Endometrium (tissue), 2 donors: Measurements from ENCODE around the gene RASA3.

Experiments used
- FAIRE-seq: peaks from 2 replicates; lab custom pipeline; 2012; peaks lifted over from hg19 to GRCh38; lab: Jason Lieb, UNC
- donor health status: control.
- donor health status: control.

Gene RASA3

DNA sequence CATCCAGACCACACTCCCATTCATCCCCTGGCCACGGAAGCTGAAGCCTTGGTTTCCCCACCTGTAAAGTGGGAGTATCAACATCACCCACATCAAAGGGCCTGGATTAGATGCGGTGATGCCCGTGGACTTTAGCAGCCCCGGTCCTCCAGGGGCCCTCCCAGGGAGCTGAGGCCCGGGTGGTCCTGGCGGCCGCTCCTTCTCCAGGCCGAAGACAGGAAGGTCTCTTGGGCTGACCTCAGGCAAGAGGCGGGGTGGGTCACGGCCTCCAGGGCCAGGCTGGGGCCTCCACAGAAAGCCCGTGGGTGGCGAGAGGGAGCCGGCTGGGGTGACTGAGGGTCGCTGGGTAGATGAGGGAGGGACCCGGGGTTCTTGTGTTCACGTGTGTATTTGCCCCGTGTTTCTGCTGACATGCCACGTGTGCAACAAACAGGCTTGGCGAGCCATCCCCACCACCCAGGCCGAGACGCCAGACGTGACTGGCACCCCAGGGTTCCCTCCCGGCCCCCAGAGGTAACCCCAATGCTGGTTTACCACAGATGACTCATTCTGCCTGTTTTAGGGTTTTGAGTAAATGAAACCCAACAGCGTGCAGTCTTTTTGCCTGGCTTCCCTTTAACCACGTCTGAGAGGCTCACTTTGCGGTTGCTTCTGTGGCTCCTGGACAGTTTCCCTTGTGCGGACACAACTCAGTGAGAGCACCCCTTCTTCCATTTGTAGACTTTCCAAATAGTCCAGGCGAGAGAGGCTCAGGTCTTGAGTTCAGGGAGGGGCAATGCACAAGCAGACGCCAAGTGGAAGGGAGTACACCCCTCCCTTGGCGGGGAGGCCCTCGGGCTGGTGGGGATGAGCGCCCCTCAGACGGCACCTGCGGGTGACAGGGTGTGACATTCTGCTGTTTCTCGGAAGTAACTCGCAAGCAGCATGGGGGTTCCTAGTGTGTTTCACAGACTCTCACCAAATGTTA, 201.5 kb downstream of the RASA3 start:
- FAIRE-seq, result no peak

DNA sequence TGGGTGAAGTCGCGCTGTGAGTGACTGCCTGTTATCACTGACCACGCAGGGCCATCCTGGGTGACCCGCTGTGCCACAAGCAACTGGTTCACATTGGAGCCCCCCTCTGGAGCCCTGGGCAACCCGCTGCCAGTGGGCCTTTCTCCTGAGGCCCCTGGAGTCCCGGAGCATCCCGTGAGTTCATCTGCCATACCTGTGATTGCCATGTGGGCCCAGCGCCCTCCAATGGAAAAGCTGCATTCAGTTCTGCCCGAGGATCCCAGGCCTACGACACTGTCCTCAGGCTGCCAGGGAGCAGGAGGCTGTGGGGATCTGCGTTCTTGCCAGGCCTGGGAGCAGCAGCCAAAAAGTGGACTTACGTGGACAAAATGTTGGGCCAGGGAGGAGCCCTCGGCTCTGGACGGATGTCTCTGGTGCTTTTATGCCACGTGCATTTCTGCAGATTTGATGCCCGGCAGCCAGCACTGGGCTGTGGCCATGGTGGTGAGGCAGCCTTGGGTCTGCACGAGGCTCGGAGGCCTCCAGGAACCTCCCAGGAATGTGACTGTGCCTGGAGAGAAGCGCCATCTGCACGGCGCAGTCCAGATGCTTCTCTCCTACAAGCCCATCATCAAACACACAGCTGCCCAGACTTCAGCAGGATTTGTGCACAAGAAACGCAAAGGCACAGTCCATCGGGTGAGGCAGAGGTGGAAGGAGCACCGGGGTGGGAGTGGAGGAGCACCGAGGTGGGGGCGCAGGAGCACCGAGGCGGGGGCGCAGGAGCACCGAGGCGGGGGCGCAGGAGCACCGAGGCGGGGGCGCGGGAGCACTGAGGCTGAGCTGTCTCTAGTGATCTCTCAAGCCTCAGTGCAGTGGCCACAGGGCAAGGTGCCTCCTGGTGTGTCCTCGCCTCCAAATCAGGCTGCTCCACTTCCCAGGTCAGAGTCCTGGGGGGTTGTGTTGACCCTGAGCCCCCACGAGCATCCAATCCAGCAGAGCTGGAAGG, 202.5 kb downstream of the RASA3 start:
- FAIRE-seq, result no peak

DNA sequence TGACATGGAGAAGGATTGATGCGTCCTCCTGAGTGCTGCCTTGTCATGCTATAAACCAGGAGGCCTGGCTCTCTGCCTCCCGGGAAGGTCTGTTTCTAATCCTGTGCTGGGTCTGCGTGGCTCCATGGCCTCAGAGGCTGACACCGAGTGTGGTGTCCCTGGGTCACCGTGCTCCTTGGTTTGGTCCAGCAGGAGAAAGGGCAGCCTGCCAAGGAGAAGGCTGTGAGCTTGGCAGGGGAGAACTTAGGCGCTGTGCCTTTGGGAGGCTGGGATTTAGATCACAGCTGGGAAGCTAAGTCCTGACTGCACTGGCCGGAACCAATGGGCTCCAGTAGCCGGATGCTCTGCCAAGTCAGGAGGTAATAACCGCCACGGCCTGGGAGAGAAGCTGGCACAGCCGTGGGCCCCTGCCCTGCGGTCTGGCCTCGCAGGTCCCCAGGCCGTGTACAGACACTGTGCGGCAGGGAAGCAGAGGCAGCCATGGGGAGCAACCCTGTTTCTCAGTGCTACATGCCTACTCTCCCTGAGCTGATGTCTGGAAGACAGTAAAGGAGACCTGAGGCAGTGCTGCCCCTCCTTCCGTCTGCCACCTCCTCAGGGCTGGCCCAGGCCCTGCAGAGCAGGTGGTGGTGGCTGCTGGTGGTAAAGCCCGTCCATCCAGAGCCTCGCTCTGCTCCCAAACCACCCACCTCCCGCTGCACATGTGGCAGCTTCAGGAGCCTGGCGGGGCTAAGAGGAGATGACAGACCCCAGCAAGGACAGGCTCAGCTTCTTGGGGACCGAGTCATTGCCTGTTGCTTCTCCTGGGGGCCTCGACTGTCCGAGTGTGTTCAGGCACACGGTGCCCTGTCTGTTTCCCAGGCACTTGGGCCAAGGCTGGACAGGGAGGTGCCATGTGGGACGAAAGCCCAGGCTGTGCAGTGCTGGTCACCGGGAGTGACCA, 203.5 kb downstream of the RASA3 start:
- peak; percentile 96 for FAIRE-seq
